ENCODE data around the gene CRK. TPM values are rescaled to one million over a fixed set of nuclear protein-coding genes. Genes with fewer than 3 reads are reported as not detected.

Gene CRK
- total RNA-seq, 4 donors from 2014 or later: 33.8 to 59.3 (median 51.2) TPM

DNA sequence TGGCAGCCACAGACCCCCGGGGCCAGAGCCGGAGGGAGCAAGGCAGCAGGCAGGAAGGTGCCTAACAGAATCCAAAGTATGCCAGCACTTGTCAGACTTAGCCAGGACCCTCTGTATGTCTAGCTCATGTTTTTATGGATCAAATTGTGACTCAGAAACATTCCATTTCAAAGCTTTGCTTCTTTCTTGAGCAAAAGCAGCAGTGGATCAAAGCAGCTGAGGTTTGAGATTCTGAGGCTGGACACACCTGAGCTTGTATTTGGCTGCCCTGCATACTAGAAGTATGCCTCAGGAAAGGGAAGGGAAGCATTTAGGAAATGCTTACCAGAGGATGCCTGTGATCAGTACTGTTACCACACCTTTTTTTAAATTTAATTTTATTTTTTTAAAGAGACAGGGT lies 42.2 kb upstream of the CRK start:
- DNase-seq: no peak
- intact Hi-C loops (cut with DNase I): no loop called here
- Histone ChIP-seq H3K4me1 (peaks cover 3 to 32% (median 19%) of the 10 kb centered on the region in 3 donors), H3K36me3 (peaks cover 0 to 73% (median 8%) of the 10 kb centered on the region in 3 donors), H3K27me3 (no peaks in the 10 kb centered on the region), H3K9me3 (no peaks in the 10 kb centered on the region), H3K4me3 (no peak overlapping the region), H3K27ac (no peak overlapping the region)
- WGBS, 2 donors: 61 to 82% methylated on average over 2 of the region's 2 CpGs
- TF ChIP-seq, protein P1, sequence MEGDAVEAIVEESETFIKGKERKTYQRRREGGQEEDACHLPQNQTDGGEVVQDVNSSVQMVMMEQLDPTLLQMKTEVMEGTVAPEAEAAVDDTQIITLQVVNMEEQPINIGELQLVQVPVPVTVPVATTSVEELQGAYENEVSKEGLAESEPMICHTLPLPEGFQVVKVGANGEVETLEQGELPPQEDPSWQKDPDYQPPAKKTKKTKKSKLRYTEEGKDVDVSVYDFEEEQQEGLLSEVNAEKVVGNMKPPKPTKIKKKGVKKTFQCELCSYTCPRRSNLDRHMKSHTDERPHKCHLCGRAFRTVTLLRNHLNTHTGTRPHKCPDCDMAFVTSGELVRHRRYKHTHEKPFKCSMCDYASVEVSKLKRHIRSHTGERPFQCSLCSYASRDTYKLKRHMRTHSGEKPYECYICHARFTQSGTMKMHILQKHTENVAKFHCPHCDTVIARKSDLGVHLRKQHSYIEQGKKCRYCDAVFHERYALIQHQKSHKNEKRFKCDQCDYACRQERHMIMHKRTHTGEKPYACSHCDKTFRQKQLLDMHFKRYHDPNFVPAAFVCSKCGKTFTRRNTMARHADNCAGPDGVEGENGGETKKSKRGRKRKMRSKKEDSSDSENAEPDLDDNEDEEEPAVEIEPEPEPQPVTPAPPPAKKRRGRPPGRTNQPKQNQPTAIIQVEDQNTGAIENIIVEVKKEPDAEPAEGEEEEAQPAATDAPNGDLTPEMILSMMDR (IDR thresholded peaks at IDR 0.05): no peak
- no peak for TF ChIP-seq POLR2A (IDR thresholded peaks at IDR 0.05)

DNA sequence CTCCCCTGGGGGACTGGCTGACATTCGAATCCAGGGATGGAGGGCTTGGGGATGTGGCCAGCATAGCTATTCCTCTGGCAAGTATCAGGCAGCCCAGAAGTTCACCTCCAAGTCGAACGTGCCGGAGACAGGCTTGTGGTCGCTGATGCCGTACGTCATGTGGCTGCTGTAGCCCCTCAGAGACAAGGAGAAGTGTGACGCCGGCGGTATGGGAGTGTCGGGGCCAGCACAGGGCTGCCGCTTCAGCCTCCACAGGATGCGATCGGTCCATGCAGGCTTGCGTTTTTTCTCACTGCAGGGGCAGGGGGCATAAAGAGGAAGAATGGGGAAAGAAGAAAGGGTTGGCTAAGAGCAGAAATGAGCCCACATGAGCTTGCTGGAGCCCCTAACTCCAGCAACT lies 41.8 kb upstream of the CRK start:
- DNase-seq: no peak
- TF ChIP-seq, protein P1 (IDR thresholded peaks at IDR 0.05): no peak
- H3K4me1 ChIP-seq: peaks cover 7 to 36% (median 23%) of the 10 kb centered on the region in 3 donors
- peaks cover 0 to 70% (median 8%) of the 10 kb centered on the region in 3 donors for H3K36me3 ChIP-seq
- no peak overlapping the region for H3K27ac ChIP-seq
- no peaks in the 10 kb centered on the region for H3K27me3 ChIP-seq
- no peak overlapping the region for H3K4me3 ChIP-seq
- intact Hi-C loops (cut with DNase I): no loop called here
- no peaks in the 10 kb centered on the region for H3K9me3 ChIP-seq
- 83 to 88% methylated on average over 9 to 15 of the region's 15 CpGs for WGBS, 2 donors

DNA sequence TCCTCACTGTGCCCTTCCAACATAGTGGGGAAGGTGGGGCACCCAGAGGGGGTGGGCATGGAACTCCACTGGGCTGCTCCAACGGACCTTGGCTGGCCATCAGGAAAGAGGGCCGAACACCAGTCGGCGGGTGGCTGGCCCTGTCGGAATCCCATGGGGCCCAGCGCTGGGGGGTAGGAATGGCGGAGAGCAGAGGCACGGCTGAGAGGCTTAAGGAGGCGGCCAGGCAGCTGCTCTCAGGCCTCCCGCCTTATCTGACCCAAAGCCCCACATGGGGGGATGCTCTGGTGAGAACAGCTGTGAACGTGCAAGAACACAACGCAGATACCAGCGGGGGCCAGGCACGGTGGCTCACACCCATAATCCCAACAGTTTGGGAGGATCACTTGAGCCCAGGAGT lies 40.8 kb upstream of the CRK start:
- no peak overlapping the region for H3K27ac ChIP-seq
- no peaks in the 10 kb centered on the region for H3K9me3 ChIP-seq
- DNase-seq: no peak
- TF ChIP-seq, protein P1 (IDR thresholded peaks at IDR 0.05): no peak
- TF ChIP-seq POLR2A (IDR thresholded peaks at IDR 0.05): no peak
- H3K36me3 ChIP-seq: peaks cover 0 to 61% (median 8%) of the 10 kb centered on the region in 3 donors
- intact Hi-C loops (cut with DNase I): no loop called here
- 94 to 96% methylated on average over 10 to 12 of the region's 14 CpGs for WGBS, 2 donors
- no peak overlapping the region for H3K4me3 ChIP-seq
- H3K4me1 ChIP-seq: peaks cover 17 to 46% (median 32%) of the 10 kb centered on the region in 3 donors
- H3K27me3 ChIP-seq: no peaks in the 10 kb centered on the region

DNA sequence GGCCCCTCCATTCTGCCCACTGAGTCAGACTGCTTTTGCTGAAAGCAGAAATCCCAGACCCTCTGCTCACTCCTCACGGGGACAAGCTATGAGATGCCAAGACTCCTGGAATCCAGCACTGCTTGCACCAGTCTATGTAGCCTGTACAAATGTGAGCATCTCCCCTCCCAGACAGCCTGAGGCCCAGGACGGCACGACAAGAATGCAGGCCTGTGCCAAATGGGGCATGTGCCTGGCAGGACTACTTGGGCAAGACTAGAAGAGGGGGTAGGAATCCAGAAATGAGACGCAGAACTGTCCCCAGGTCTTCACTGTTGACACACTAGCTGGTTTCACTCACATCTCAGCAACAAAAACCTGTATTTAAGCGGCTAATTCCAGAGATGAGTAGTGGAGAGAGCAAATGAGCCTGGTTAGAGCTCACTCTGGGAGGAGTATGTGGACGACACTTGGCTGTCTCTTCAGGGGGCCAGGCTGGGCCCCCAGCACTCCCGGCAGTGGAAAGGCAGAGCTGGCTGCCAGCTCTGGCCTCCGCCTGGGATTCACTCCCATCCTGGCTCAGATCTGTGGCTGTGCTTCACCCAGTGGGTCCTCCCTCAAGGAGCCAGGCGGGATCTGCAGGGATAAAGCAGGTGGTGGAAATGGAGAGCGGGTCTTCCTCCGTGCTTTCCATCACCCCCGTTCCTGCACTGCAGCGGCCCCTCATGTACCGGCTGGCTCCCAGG lies 39.4 kb upstream of the CRK start:
- 55 to 65% methylated on average over 12 of the region's 14 CpGs for WGBS, 2 donors
- intact Hi-C loops (cut with DNase I): no loop called here
- no peak for DNase-seq
- Histone ChIP-seq H3K9me3 (no peaks in the 10 kb centered on the region), H3K4me3 (no peak overlapping the region), H3K36me3 (peaks cover 0 to 51% (median 8%) of the 10 kb centered on the region in 3 donors), H3K27me3 (no peaks in the 10 kb centered on the region), H3K4me1 (peaks cover 23 to 54% (median 36%) of the 10 kb centered on the region in 3 donors), H3K27ac (peak overlapping the region; percentile 34 to 98 (median 91))
- TF ChIP-seq, protein P1 (IDR thresholded peaks at IDR 0.05): no peak
- no peak for TF ChIP-seq POLR2A (IDR thresholded peaks at IDR 0.05)

DNA sequence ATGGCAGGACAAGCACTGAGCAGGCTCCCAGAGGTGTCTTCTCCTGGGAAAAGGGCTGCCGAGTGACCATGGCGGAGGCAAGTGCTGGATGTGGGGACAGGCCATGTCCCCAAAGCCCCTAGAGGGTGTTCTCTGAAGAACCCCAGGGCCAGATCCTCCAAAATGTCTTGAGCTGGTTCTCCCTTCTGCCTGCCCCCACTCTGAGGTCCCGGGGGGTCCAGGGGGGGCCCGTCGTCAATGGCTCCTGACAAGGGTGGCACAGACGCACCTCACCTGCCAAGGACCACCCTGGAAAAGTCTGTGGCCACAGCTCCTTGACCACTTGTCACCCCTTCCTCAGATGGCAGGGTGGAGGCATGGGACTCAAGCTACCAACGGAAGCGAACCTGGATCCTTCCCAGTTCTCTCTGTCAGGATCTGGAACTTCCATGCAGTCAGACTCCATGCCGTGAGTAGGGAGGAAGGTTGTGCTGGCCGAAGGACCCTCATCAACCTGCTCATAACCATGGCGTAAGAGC lies 38.8 kb upstream of the CRK start:
- WGBS, 2 donors: 88% methylated on average over 7 of the region's 11 CpGs; no CpG with 5 or more reads in 1 of the 2 donors
- intact Hi-C loops (cut with DNase I): no loop called here

More for the DNA sequence above, 38.8 kb upstream of the CRK start:
- H3K4me3 ChIP-seq: no peak overlapping the region
- no peak for DNase-seq
- no peaks in the 10 kb centered on the region for H3K9me3 ChIP-seq
- no peaks in the 10 kb centered on the region for H3K27me3 ChIP-seq
- peaks cover 0 to 50% (median 8%) of the 10 kb centered on the region in 3 donors for H3K36me3 ChIP-seq
- TF ChIP-seq, protein P1 (IDR thresholded peaks at IDR 0.05): no peak
- TF ChIP-seq POLR2A (IDR thresholded peaks at IDR 0.05): no peak
- peak overlapping the region; percentile 34 to 98 (median 91) for H3K27ac ChIP-seq
- peaks cover 26 to 60% (median 43%) of the 10 kb centered on the region in 3 donors for H3K4me1 ChIP-seq
